ENCODE results near the gene ANGPTL8.
A peak's percentile ranks its signal among the peaks of the same experiment; 100 is the strongest.

ANGPTL8 gene

DNA sequence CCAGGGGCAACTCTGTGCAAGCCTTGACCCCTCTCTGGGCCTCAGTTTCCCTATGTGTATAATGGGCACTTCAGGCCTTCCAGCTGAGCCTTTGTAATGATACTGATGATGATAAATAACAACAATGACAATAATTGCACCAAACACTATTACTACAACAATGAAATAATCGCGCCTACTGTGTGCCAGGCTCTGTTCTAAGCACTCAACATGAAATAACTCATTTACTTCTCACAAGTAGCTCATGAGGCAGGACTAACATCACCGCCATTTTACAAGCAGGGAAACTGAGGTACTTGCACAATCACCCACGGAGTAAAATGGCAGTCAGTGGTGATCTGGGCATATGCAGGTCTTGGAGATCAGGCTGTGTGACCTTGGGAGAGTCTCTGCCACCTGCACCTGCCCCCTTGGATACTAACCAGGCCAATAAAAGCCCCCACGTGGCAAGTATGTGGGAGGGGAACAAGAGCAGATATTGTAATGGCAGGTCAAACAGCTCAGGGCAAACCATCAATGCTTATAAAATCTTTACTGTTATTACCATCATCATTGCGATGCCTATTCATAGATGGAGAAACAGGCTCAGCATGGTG, 540 bp upstream of the ANGPTL8 start:
- no peak for DNase-seq (ENCODE audit: low read depth, low spot score)
- ChIA-PET POLR2A (no interaction called here), CTCF (no interaction called here)
- no peak overlapping the region for H3K4me3 ChIP-seq (ENCODE audit: low read depth, low read length)
- TF ChIP-seq, protein P1, sequence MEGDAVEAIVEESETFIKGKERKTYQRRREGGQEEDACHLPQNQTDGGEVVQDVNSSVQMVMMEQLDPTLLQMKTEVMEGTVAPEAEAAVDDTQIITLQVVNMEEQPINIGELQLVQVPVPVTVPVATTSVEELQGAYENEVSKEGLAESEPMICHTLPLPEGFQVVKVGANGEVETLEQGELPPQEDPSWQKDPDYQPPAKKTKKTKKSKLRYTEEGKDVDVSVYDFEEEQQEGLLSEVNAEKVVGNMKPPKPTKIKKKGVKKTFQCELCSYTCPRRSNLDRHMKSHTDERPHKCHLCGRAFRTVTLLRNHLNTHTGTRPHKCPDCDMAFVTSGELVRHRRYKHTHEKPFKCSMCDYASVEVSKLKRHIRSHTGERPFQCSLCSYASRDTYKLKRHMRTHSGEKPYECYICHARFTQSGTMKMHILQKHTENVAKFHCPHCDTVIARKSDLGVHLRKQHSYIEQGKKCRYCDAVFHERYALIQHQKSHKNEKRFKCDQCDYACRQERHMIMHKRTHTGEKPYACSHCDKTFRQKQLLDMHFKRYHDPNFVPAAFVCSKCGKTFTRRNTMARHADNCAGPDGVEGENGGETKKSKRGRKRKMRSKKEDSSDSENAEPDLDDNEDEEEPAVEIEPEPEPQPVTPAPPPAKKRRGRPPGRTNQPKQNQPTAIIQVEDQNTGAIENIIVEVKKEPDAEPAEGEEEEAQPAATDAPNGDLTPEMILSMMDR (IDR thresholded peaks at IDR 0.05; ENCODE audit: insufficient read depth, low read length, missing control alignments), result no peak

DNA sequence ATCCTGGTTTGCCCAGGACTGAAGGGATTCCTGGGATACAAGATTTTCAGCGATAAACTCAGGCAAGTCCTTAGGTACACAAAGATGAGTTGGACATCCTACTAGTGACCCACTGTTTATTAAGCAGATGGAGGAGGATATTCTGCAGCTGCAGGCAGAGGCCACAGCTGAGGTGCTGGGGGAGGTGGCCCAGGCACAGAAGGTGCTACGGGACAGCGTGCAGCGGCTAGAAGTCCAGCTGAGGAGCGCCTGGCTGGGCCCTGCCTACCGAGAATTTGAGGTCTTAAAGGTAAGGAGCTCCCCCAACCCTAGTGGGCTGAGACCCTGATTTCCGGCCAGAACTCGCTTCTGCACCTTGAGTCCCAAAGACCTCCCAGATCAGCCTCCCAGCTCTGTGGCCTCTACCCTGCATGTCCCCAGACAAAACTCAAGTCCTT, 607 bp downstream of the ANGPTL8 start:
- POLR2A ChIA-PET, result no interaction called here
- TF ChIP-seq, protein P1 (IDR thresholded peaks at IDR 0.05; ENCODE audit: insufficient read depth, low read length, missing control alignments), result no peak
- CTCF ChIA-PET, result interaction anchor here (1.2 kb wide), 1 partner anchor 16 kb away, joined by 3 read pairs; no protein-coding TSS in a partner anchor
- DNase-seq (ENCODE audit: low read depth, low spot score), result no peak
- no peak overlapping the region for H3K4me3 ChIP-seq (ENCODE audit: low read depth, low read length)

DNA sequence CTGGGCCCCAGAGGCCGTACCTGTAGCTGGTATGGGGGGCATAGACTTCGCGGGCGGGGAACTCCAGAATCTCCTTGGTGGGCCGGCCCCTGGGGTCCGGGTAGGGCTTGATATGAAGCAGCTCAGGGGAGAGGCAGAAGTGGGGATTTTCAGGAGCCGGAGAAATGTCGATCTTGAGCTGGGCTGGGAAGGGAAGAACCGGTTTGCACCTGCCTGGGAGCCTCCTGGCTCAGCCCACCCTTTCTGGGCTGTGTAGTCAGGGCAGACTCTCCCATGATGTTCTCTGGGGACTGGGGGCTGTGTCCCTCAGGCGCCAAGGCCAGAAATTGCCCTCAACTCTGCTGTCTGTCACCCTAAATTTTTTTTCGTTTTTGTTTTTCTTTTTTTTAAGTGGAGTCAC, 2.6 kb downstream of the ANGPTL8 start:
- CTCF ChIA-PET, result interaction anchor here (0.9 to 3.2 kb wide), 8 partner anchors 10 to 241 kb away, joined by 3 to 14 read pairs (median 3); no protein-coding TSS in a partner anchor
- no peak overlapping the region for H3K4me3 ChIP-seq (ENCODE audit: low read depth, low read length)
- TF ChIP-seq, protein P1 (IDR thresholded peaks at IDR 0.05; ENCODE audit: insufficient read depth, low read length, missing control alignments), result no peak
- POLR2A ChIA-PET, result no interaction called here
- DNase-seq (ENCODE audit: low read depth, low spot score), result no peak

DNA sequence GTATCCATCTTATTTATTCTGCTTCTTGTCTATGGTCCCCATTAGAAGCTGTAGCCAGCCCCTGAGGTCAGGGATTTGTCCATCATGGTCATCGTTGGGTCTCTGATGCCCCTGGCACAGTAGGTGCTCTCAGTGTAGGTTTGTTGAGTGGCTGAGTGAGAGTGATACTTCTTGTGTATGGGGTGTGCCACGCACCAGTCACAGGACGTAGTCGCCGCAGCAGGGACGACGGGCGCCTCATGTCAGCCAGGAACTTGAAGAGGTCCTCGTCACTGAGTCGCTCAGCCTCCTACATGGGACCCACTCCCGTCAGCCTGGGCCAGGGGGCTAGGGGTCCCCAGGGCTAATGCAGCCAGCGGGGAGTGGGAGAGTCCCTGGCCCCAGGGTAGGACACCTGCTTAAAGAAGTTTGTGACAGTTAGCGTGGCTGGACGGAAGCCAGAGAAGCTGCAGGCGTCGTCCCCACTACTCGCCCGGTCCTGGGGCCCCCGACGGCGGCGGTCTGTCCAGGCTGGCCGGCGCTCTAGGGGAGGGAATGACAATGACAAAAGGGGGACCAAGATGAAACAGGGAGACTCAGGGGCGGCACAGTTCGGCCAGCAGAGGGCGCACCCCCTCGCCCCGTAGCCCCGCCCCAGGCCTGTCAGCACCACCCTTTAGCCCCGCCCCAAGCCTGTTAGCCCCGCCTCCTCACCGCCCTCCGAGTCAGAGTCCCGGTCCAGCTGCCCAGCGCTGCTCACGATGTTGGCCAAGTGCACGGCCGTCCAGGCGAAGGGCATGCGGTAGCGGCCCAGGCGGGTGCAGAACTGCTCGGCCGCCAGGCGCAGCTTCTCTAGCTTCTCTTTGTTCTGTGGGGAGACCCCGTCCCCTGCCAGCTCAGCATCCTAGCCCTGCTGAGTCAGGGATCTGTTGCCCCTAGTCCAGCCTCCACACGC, 3.7 kb downstream of the ANGPTL8 start:
- DNase-seq (ENCODE audit: low read depth, low spot score), result no peak
- TF ChIP-seq, protein P1 (IDR thresholded peaks at IDR 0.05; ENCODE audit: insufficient read depth, low read length, missing control alignments), result peak; percentile 36
- CTCF ChIA-PET, result interaction anchor here (0.6 to 3.2 kb wide), 13 partner anchors 9 to 247 kb away, joined by 3 to 14 read pairs (median 3); no protein-coding TSS in a partner anchor
- H3K4me3 ChIP-seq (ENCODE audit: low read depth, low read length), result no peak overlapping the region
- POLR2A ChIA-PET, result no interaction called here

DNA sequence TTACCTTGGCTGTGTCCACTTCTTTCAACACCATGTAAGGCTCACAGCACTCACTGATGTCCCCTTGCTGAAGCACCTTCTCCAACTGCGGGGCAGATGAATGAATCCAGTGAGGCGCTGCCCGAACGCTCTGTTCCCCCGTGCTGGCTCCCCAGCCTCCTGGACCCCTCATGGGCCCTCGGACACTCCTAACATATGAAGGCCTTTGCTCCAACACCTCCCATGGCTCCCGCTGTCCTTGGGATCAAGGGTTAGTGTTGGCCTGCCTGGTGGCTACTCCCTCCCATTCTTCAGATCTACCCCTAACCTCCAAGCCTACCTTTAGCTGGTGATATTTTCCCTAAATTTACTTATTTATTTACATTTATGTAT, 4.4 kb downstream of the ANGPTL8 start:
- no peak overlapping the region for H3K4me3 ChIP-seq (ENCODE audit: low read depth, low read length)
- TF ChIP-seq, protein P1 (IDR thresholded peaks at IDR 0.05; ENCODE audit: insufficient read depth, low read length, missing control alignments), result no peak
- POLR2A ChIA-PET, result no interaction called here
- CTCF ChIA-PET, result interaction anchor here (0.6 to 3.2 kb wide), 6 partner anchors 8 to 247 kb away, joined by 3 to 14 read pairs (median 5); no protein-coding TSS in a partner anchor
- no peak for DNase-seq (ENCODE audit: low read depth, low spot score)
